H9 (cell line): ENCODE data around the gene UPP1. TPM values are rescaled to one million over a fixed set of nuclear protein-coding genes. Genes with fewer than 3 reads are reported as not detected.

ENCODE experiments used
- DNase-seq: peaks from one replicate; pipeline ENCODE4 v3.0.0-alpha.2; 2017
- H2AFZ ChIP-seq: one replicate; pipeline ENCODE4 v1.6.1; 2013; ENCODE audit warnings: mild to moderate bottlenecking, low read length, control low read depth, moderate library complexity
- H2AK5ac ChIP-seq: 2 replicates; pipeline ENCODE4 v1.6.1; 2013; ENCODE audit warnings: low read length, control low read depth, mixed read lengths; ENCODE audit not compliant: insufficient read length
- H2BK120ac ChIP-seq: one replicate; pipeline ENCODE4 v1.6.1; 2013; ENCODE audit warnings: low read depth, mild to moderate bottlenecking, low read length, control low read depth, inconsistent platforms; ENCODE audit not compliant: poor library complexity, severe bottlenecking
- H2BK12ac ChIP-seq: 2 replicates; pipeline ENCODE4 v1.6.1; 2013; ENCODE audit warnings: low read length, control low read depth, mixed read lengths, low read depth; ENCODE audit not compliant: insufficient read length
- H2BK15ac ChIP-seq: 2 replicates; pipeline ENCODE4 v1.6.1; 2013; ENCODE audit warnings: low read depth, low read length, control low read depth
- H2BK20ac ChIP-seq: one replicate; pipeline ENCODE4 v1.6.1; 2013; ENCODE audit warnings: low read depth, mild to moderate bottlenecking, low read length, control low read depth, inconsistent platforms; ENCODE audit not compliant: poor library complexity, severe bottlenecking
- H2BK5ac ChIP-seq: 2 replicates; pipeline ENCODE4 v1.6.1; 2013; ENCODE audit warnings: low read length, control low read depth, mixed read lengths; ENCODE audit not compliant: insufficient read length
- H3K14ac ChIP-seq: 2 replicates; pipeline ENCODE4 v1.6.1; 2013; ENCODE audit warnings: low read length, control low read depth; ENCODE audit not compliant: insufficient read depth
- H3K18ac ChIP-seq: 2 replicates; pipeline ENCODE4 v1.6.1; 2013; ENCODE audit warnings: low read depth, mild to moderate bottlenecking, mixed read lengths, low read length, control low read depth; ENCODE audit not compliant: insufficient read length
- H3K23ac ChIP-seq: 2 replicates; pipeline ENCODE4 v1.6.1; 2013; ENCODE audit warnings: low read length, control low read depth, mixed read lengths, low read depth; ENCODE audit not compliant: insufficient read length
- H3K23me2 ChIP-seq: 2 replicates; pipeline ENCODE4 v1.6.1; 2013; ENCODE audit warnings: low read depth, mild to moderate bottlenecking, mixed read lengths, low read length, control low read depth; ENCODE audit not compliant: insufficient read length, poor library complexity, severe bottlenecking
- H3K27ac ChIP-seq: 2 replicates; pipeline ENCODE4 v1.5.1; 2013; ENCODE audit warnings: low read length, control low read depth, mixed read lengths, low read depth; ENCODE audit not compliant: insufficient read length
- H3K27me3 ChIP-seq: 2 replicates; pipeline ENCODE4 v1.6.1; 2013; ENCODE audit warnings: low read length, control low read depth, inconsistent platforms; ENCODE audit not compliant: insufficient read depth
- H3K4ac ChIP-seq: 2 replicates; pipeline ENCODE4 v1.6.1; 2013; ENCODE audit warnings: low read depth, mild to moderate bottlenecking, control low read depth, inconsistent platforms, low read length, moderate library complexity
- H3K4me1 ChIP-seq: 2 replicates; pipeline ENCODE4 v1.6.1; 2013; ENCODE audit warnings: low read length, control low read depth, inconsistent platforms; ENCODE audit not compliant: insufficient read depth
- H3K4me2 ChIP-seq: 2 replicates; pipeline ENCODE4 v1.6.1; 2013; ENCODE audit warnings: low read length, control low read depth, mixed read lengths; ENCODE audit not compliant: insufficient read length, insufficient read depth
- H3K56ac ChIP-seq: 2 replicates; pipeline ENCODE4 v1.6.1; 2013; ENCODE audit warnings: low read depth, mild to moderate bottlenecking, mixed read lengths, low read length, control low read depth; ENCODE audit not compliant: insufficient read length
- H3K79me1 ChIP-seq: 2 replicates; pipeline ENCODE4 v1.6.1; 2013; ENCODE audit warnings: low read depth, mild to moderate bottlenecking, moderate library complexity, low read length, control low read depth, inconsistent platforms; ENCODE audit not compliant: insufficient read depth, poor library complexity, severe bottlenecking
- H3K79me2 ChIP-seq: 2 replicates; pipeline ENCODE4 v1.6.1; 2013; ENCODE audit warnings: low read length, control low read depth, inconsistent platforms; ENCODE audit not compliant: insufficient read depth
- H3K9ac ChIP-seq: 2 replicates; pipeline ENCODE4 v1.6.1; 2013; ENCODE audit warnings: low read length, control low read depth, mixed read lengths; ENCODE audit not compliant: insufficient read length; ENCODE audit errors: extremely low read depth
- H3K9me3 ChIP-seq: one replicate; pipeline ENCODE4 v1.6.1; 2013; ENCODE audit warnings: low read depth, low read length, inconsistent platforms; ENCODE audit not compliant: control insufficient read depth
- H3T11ph ChIP-seq: one replicate; pipeline ENCODE4 v1.6.1; 2013; ENCODE audit warnings: mild to moderate bottlenecking, low read length, control low read depth, inconsistent platforms
- H4K20me1 ChIP-seq: one replicate; pipeline ENCODE4 v1.6.1; 2013; ENCODE audit not compliant: control insufficient read depth, insufficient read length, insufficient read depth
- H4K5ac ChIP-seq: 2 replicates; pipeline ENCODE4 v1.6.1; 2013; ENCODE audit warnings: low read depth, mild to moderate bottlenecking, mixed read lengths, low read length, control low read depth; ENCODE audit not compliant: insufficient read length
- H4K8ac ChIP-seq: replicated peaks from 2 replicates; pipeline ENCODE4 v1.6.1; 2013; ENCODE audit warnings: low read length, control low read depth, mixed read lengths, low read depth; ENCODE audit not compliant: insufficient read length
- H4K91ac ChIP-seq: 2 replicates; pipeline ENCODE4 v1.6.1; 2013; ENCODE audit warnings: low read depth, mild to moderate bottlenecking, moderate library complexity, mixed read lengths, low read length, control low read depth; ENCODE audit not compliant: insufficient read length
- H3K27ac Mint-ChIP-seq, 3 experiments: 2 replicates in 2 of 3; 3 replicates in 1 of 3; pipeline ENCODE4 v1.8.0; 2020 to 2021; ENCODE audit warnings: mixed read lengths in 3 of 3, mild to moderate bottlenecking in 1 of 3, moderate library complexity in 1 of 3
- H3K27me3 Mint-ChIP-seq: 2 replicates; pipeline ENCODE4 v1.8.0; 2021; ENCODE audit warnings: low read depth, mild to moderate bottlenecking, moderate library complexity, mixed read lengths
- H3K36me3 Mint-ChIP-seq, 3 experiments: 2 replicates in 2 of 3; 3 replicates in 1 of 3; pipeline ENCODE4 v1.8.0; 2020 to 2021; ENCODE audit warnings: low read depth in 3 of 3, mixed read lengths in 3 of 3; ENCODE audit not compliant: insufficient read depth in 1 of 3
- H3K4me1 Mint-ChIP-seq, 2 experiments: 2 replicates each; pipeline ENCODE4 v1.8.0; 2020; ENCODE audit warnings: mixed read lengths in 2 of 2
- H3K4me3 Mint-ChIP-seq, 2 experiments: 2 replicates in 1 of 2; 3 replicates in 1 of 2; pipeline ENCODE4 v1.8.0; 2020 to 2021; ENCODE audit warnings: mild to moderate bottlenecking in 2 of 2, mixed read lengths in 2 of 2, moderate library complexity in 1 of 2
- H3K9me3 Mint-ChIP-seq, 2 experiments: 2 replicates in 1 of 2; 3 replicates in 1 of 2; pipeline ENCODE4 v1.8.0; 2020; ENCODE audit warnings: mild to moderate bottlenecking in 2 of 2, mixed read lengths in 2 of 2, moderate library complexity in 1 of 2
- CTCF ChIP-seq: fragments of 200-600 bp; sonication (generic); conservative IDR thresholded peaks from 3 replicates; pipeline ENCODE4 v1.8.0; 2021; ENCODE audit warnings: antibody characterized with exemption, mild to moderate bottlenecking
- WGBS: extraction: QIAGEN DNeasy Blood & Tissue Kit; methylation state at CpG from one replicate; pipeline ENCODE4 v1.1.7; 2013; ENCODE audit warnings: missing lambda C conversion rate, low lambda C conversion rate, mixed read lengths; ENCODE audit not compliant: insufficient read length; ENCODE audit errors: extremely low coverage; 5-methylcytosine and 5-hydroxymethylcytosine counted together
- total RNA-seq: library from RNA; stranded (reverse); gene quantifications from 2 replicates; pipeline ENCODE4 v1.2.1, GENCODE V29; 2021

Gene UPP1
- total RNA-seq, 1 experiment from 2014 or later: 34.2 TPM

- Histone ChIP-seq H2AFZ (no peak overlapping the region), H4K8ac (no peak overlapping the region), H3K9me3 (no peaks in the 10 kb centered on the region)
Measured at GRCh38 chr7:48111596-48111995, 22.5 kb downstream of the UPP1 start.

More at GRCh38 chr7:48111596-48111995, 22.5 kb downstream of the UPP1 start:
- no peak overlapping the region for H3K4me3 Mint-ChIP-seq
- Histone ChIP-seq H3K27me3 (no peaks in the 10 kb centered on the region), H2BK12ac (no peak overlapping the region), H3K4me1 (no peaks in the 10 kb centered on the region), H4K5ac (no peak overlapping the region), H3K79me2 (no peaks in the 10 kb centered on the region), H4K20me1 (no peaks in the 10 kb centered on the region), H3K18ac (no peak overlapping the region), H3K23ac (no peak overlapping the region), H3K9ac (no peak overlapping the region), H2BK15ac (no peak overlapping the region), H3K14ac (no peak overlapping the region), H2BK20ac (no peak overlapping the region), H2BK120ac (no peak overlapping the region), H2AK5ac (no peak overlapping the region), H3K56ac (no peak overlapping the region), H2BK5ac (no peak overlapping the region), H3K4ac (no peak overlapping the region), H3K4me2 (no peak overlapping the region), H3K27ac (no peak overlapping the region), H3T11ph (no peak overlapping the region), H3K79me1 (no peaks in the 10 kb centered on the region), H3K23me2 (no peaks in the 10 kb centered on the region), H4K91ac (no peak overlapping the region)
- H3K27ac Mint-ChIP-seq: no peak overlapping the region
- H3K36me3 Mint-ChIP-seq: peaks cover 14 to 26% (median 21%) of the 10 kb centered on the region in 3 experiments
- DNase-seq: no peak
- no peak for TF ChIP-seq CTCF
- peaks cover 15 to 26% of the 10 kb centered on the region in 2 experiments for H3K4me1 Mint-ChIP-seq
- H3K9me3 Mint-ChIP-seq: peaks cover 2 to 3% of the 10 kb centered on the region in 2 experiments; a peak in 3 of 5 replicates
- no peaks in the 10 kb centered on the region; the same call in 1 of the 2 replicates for H3K27me3 Mint-ChIP-seq
- whole genome bisulfite sequencing: no CpG with 5 or more reads among the region's 8 CpGs
